RWPE2 (cell line): ENCODE data around the gene VAMP7.
"Not testable (repeated sequence)": the region's sequence is repeated elsewhere in the genome, so short reads cannot be mapped to it uniquely, and the experiment has no call there.

ENCODE experiments used
- ATAC-seq: fragments of 200-7000 bp; cut with Tn5 transposase; 3 replicates; pipeline ENCODE4 v1.9.1; 2021; ENCODE audit warnings: low read depth
- DNase-seq: peaks from one replicate; pipeline ENCODE4 v3.0.0-alpha.2; 2020; ENCODE audit warnings: low spot score
- H3K27ac ChIP-seq: fragments of 450-650 bp; 2 replicates; pipeline ENCODE4 v1.5.1; 2017; ENCODE audit warnings: mild to moderate bottlenecking; ENCODE audit not compliant: poor library complexity, severe bottlenecking
- H3K27me3 ChIP-seq: fragments of 250-450 bp; sonication (Bioruptor Pico); 2 replicates; pipeline ENCODE4 v1.5.1; 2021; ENCODE audit warnings: mild to moderate bottlenecking, moderate library complexity; ENCODE audit not compliant: insufficient read depth, poor library complexity, severe bottlenecking
- H3K36me3 ChIP-seq: fragments of 250-450 bp; sonication (Bioruptor Pico); 2 replicates; pipeline ENCODE4 v1.5.1; 2020; ENCODE audit warnings: low read depth, mild to moderate bottlenecking, moderate library complexity
- H3K4me1 ChIP-seq: fragments of 250-450 bp; sonication (Bioruptor Pico); 2 replicates; pipeline ENCODE4 v1.5.1; 2021; ENCODE audit warnings: mild to moderate bottlenecking, moderate library complexity; ENCODE audit not compliant: insufficient read depth, poor library complexity, severe bottlenecking
- H3K4me3 ChIP-seq: fragments of 250-450 bp; sonication (Bioruptor Pico); 2 replicates; pipeline ENCODE4 v1.5.1; 2021; ENCODE audit warnings: mild to moderate bottlenecking, moderate library complexity; ENCODE audit not compliant: severe bottlenecking
- H3K9me3 ChIP-seq: fragments of 250-450 bp; sonication (Bioruptor Pico); 2 replicates; pipeline ENCODE4 v1.5.1; 2021; ENCODE audit warnings: mild to moderate bottlenecking, moderate library complexity; ENCODE audit not compliant: severe bottlenecking
- CTCF ChIP-seq: fragments of 450-650 bp; IDR thresholded peaks from one replicate; pipeline ENCODE4 v1.5.1; 2017; ENCODE audit warnings: mild to moderate bottlenecking, moderate library complexity; ENCODE audit not compliant: poor library complexity, severe bottlenecking

VAMP7 gene

DNA sequence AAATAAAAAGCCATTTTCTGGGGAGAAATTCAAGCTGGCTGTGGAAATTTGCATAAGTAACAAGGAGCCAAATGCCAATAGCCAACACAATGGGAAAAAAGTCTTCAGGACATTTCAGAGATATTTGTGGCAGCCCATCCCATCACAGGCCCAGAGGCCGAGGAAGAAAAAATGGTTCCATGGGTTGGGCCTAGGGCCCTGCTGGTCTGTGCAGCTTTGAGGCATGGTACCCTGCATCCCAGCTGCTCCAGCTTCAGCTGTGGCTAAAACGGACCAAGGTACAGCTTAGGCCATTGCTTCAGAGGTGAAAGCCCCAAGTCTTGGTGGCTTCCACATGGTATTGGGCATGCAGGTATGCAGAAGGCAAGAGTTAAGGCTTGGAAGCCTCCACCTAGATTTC, 102.2 kb downstream of the VAMP7 start:
- H3K4me3 ChIP-seq: no peak overlapping the region

DNA sequence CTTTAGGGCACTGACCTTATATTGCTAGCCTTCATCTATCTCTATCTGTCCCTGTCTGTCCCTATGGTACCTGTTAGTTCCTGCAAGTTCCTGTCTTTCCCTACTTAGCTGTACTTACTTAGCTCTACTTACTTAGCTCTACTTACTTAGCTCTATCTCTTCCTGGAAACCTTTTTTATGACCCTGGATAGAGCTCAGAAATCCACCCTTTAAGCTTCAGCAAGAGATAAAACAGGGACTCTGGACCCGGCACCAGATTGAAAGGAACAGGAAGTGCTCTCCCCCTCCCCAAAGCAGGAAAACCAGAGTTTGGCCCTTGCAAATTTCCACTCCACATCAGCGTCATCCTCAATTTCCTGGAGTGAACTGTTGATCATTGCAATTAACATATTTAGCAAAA, 104.1 kb downstream of the VAMP7 start:
- no peak overlapping the region for H3K27ac ChIP-seq
- H3K4me3 ChIP-seq: no peak overlapping the region
- H3K27me3 ChIP-seq: no peaks in the 10 kb centered on the region
- no peak for DNase-seq
- no peaks in the 10 kb centered on the region for H3K9me3 ChIP-seq
- no peaks in the 10 kb centered on the region for H3K36me3 ChIP-seq
- ATAC-seq: no peak
- TF ChIP-seq CTCF: no peak
- H3K4me1 ChIP-seq: no peaks in the 10 kb centered on the region

More for the DNA sequence above, 102.2 kb downstream of the VAMP7 start:
- Histone ChIP-seq H3K4me1 (no peaks in the 10 kb centered on the region), H3K27me3 (no peaks in the 10 kb centered on the region), H3K9me3 (no peaks in the 10 kb centered on the region), H3K27ac (no peak overlapping the region), H3K36me3 (no peaks in the 10 kb centered on the region)
- DNase-seq (no peak), ATAC-seq (no peak)
- TF ChIP-seq CTCF: no peak

GRCh38 chrX:155986995-155987394, 105.8 kb downstream of the VAMP7 start:
- not testable (repeated sequence) for H3K4me1 ChIP-seq, DNase-seq, H3K36me3 ChIP-seq, H3K27ac ChIP-seq, H3K4me3 ChIP-seq, ATAC-seq, H3K27me3 ChIP-seq, H3K9me3 ChIP-seq

GRCh38 chrX:155988859-155989258, 107.7 kb downstream of the VAMP7 start:
- Histone ChIP-seq H3K36me3 (no peaks in the 10 kb centered on the region), H3K4me3 (no peak overlapping the region), H3K9me3 (no peaks in the 10 kb centered on the region), H3K27me3 (no peaks in the 10 kb centered on the region), H3K27ac (no peak overlapping the region), H3K4me1 (no peaks in the 10 kb centered on the region)
- DNase-seq: no peak
- TF ChIP-seq CTCF: no peak
- ATAC-seq: no peak
